ENCODE data around the gene CYSLTR2. TPM values are rescaled to one million over a fixed set of nuclear protein-coding genes. Genes with fewer than 3 reads are reported as not detected.
A peak's percentile ranks its signal among the peaks of the same experiment; 100 is the strongest.

Gene CYSLTR2
- total RNA-seq, 1 experiment from 2014 or later = not detected

DNA sequence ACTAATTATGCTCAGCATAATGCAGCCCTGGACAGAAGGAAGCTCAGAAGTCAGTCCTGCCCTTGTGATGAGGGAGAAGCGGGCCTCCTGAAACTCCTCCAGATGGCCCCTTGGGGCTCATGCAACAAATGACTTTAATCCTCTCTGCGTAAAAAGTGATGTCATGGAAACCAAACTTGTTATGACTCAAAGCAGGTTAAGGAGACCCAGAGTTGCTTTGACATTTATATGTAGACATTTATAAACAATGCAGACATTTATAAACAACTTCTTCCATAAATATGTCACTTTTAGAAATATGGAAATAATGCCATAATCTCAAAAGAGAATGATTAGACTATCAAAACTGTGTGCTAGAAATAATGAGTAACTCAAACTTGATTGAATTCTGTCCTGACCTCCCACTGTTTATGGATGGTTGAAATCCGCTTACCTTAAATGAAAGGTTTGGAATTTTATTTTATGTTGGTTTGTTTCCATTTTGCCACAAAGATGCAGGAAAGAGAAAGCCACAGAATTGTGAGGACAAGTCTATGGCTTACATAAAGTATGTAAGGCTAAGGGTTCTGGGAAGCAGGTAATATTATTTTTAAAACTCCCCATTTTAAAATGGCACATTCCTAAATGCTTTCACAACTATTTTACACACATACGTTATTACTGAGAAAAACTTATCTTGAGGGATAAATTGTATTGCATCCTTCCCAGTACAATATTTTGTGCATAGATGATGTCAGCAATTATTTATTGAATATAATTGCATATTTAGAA lies 73.7 kb downstream of the CYSLTR2 start:
- Mint-ChIP-seq H3K36me3 (ENCODE audit: insufficient read depth, unreplicated experiment) (no peaks in the 10 kb centered on the region), H3K27ac (ENCODE audit: unreplicated experiment) (no peak overlapping the region), H3K4me1 (ENCODE audit: low read depth, unreplicated experiment) (no peaks in the 10 kb centered on the region), H3K9me3 (ENCODE audit: low read depth, unreplicated experiment) (peaks cover 3% of the 10 kb centered on the region), H3K27me3 (ENCODE audit: unreplicated experiment) (no peaks in the 10 kb centered on the region), H3K4me3 (ENCODE audit: low read depth, unreplicated experiment) (no peak overlapping the region)
- no peak for DNase-seq
- CTCF ChIA-PET = no interaction called here
- TF ChIP-seq, protein P1, sequence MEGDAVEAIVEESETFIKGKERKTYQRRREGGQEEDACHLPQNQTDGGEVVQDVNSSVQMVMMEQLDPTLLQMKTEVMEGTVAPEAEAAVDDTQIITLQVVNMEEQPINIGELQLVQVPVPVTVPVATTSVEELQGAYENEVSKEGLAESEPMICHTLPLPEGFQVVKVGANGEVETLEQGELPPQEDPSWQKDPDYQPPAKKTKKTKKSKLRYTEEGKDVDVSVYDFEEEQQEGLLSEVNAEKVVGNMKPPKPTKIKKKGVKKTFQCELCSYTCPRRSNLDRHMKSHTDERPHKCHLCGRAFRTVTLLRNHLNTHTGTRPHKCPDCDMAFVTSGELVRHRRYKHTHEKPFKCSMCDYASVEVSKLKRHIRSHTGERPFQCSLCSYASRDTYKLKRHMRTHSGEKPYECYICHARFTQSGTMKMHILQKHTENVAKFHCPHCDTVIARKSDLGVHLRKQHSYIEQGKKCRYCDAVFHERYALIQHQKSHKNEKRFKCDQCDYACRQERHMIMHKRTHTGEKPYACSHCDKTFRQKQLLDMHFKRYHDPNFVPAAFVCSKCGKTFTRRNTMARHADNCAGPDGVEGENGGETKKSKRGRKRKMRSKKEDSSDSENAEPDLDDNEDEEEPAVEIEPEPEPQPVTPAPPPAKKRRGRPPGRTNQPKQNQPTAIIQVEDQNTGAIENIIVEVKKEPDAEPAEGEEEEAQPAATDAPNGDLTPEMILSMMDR (IDR thresholded peaks at IDR 0.05; ENCODE audit: unreplicated experiment) = no peak
- no TSS peak for BruUV-seq (replicated peaks)
- intact Hi-C loops (cut with micrococcal nuclease; ENCODE audit: unreplicated experiment) = no loop called here

DNA sequence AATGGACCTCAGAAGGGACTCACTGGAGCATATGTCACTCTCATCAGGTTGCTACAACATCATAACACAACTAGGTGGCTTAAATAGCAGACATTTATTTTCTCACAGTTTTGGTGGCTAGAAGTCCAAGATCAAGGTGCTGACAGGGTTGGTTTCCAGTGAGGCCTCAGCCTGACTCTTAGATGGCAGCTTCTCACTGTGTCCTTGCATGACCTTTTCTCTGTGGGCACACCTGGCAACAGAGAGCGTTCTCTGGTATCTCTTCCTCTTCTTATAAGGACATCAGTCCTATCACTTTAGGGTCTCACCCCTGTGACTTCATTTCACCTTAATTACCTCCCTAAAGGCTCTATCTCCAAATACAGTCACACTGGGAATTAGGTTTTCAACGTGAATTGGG lies 74.5 kb downstream of the CYSLTR2 start:
- no peaks in the 10 kb centered on the region for H3K36me3 Mint-ChIP-seq (ENCODE audit: insufficient read depth, unreplicated experiment)
- no peaks in the 10 kb centered on the region for H3K4me1 Mint-ChIP-seq (ENCODE audit: low read depth, unreplicated experiment)
- no TSS peak for BruUV-seq (replicated peaks)
- H3K27ac Mint-ChIP-seq (ENCODE audit: unreplicated experiment) = no peak overlapping the region
- H3K4me3 Mint-ChIP-seq (ENCODE audit: low read depth, unreplicated experiment) = no peak overlapping the region
- DNase-seq = no peak
- intact Hi-C loops (cut with micrococcal nuclease; ENCODE audit: unreplicated experiment) = no loop called here
- TF ChIP-seq, protein P1 (IDR thresholded peaks at IDR 0.05; ENCODE audit: unreplicated experiment) = no peak
- peaks cover 3% of the 10 kb centered on the region for H3K9me3 Mint-ChIP-seq (ENCODE audit: low read depth, unreplicated experiment)
- no peaks in the 10 kb centered on the region for H3K27me3 Mint-ChIP-seq (ENCODE audit: unreplicated experiment)
- CTCF ChIA-PET = no interaction called here

DNA sequence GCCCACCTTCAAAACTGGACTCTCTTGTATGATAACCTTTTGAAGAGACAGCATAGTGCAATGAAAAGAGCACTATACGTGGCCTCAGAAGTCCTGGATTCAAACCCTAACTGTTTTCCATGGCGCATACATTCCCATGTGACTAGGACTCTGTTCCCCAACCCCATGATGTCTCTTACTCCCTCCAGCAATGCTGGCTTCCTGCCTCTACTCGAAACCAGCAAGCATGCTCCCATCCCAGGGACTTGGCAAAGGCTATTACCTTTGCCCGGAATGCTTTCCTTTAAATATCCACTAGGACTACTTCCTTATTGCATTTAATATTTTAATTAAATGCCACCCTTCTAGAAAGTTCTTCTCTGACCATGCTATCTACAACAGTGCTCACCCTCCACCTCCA lies 75.1 kb downstream of the CYSLTR2 start:
- intact Hi-C loops (cut with micrococcal nuclease; ENCODE audit: unreplicated experiment) = no loop called here
- Mint-ChIP-seq H3K9me3 (ENCODE audit: low read depth, unreplicated experiment) (peaks cover 3% of the 10 kb centered on the region), H3K4me1 (ENCODE audit: low read depth, unreplicated experiment) (no peaks in the 10 kb centered on the region), H3K36me3 (ENCODE audit: insufficient read depth, unreplicated experiment) (no peaks in the 10 kb centered on the region), H3K27ac (ENCODE audit: unreplicated experiment) (no peak overlapping the region), H3K27me3 (ENCODE audit: unreplicated experiment) (no peaks in the 10 kb centered on the region), H3K4me3 (ENCODE audit: low read depth, unreplicated experiment) (no peak overlapping the region)
- CTCF ChIA-PET = no interaction called here
- DNase-seq = no peak
- TF ChIP-seq, protein P1 (IDR thresholded peaks at IDR 0.05; ENCODE audit: unreplicated experiment) = no peak
- BruUV-seq (replicated peaks) = no TSS peak

DNA sequence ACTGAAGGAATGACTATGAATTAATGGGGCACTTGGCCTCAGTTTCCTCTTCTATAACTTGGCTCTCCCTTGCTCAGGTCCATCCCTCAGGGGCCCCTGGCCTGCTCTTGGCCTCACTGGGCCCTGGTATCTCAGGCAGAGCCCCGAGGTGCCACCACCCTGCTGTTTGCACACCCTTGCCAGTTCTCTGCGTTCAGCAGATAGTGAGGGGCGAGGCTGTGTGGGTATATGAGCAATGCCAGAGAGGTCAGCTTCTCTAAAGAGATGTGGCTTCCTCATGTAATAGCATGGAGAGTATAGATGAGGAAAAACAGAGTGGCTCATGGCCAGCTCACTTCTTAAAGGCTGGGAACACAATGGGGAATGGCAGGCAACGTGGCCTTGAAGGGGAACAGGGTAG lies 76.1 kb downstream of the CYSLTR2 start:
- DNase-seq = peak; percentile 2
- Mint-ChIP-seq H3K27me3 (ENCODE audit: unreplicated experiment) (no peaks in the 10 kb centered on the region), H3K4me1 (ENCODE audit: low read depth, unreplicated experiment) (no peaks in the 10 kb centered on the region), H3K9me3 (ENCODE audit: low read depth, unreplicated experiment) (no peaks in the 10 kb centered on the region), H3K36me3 (ENCODE audit: insufficient read depth, unreplicated experiment) (no peaks in the 10 kb centered on the region), H3K27ac (ENCODE audit: unreplicated experiment) (no peak overlapping the region), H3K4me3 (ENCODE audit: low read depth, unreplicated experiment) (no peak overlapping the region)
- BruUV-seq (replicated peaks) = no TSS peak
- CTCF ChIA-PET = no interaction called here
- TF ChIP-seq, protein P1 (IDR thresholded peaks at IDR 0.05; ENCODE audit: unreplicated experiment) = no peak
- intact Hi-C loops (cut with micrococcal nuclease; ENCODE audit: unreplicated experiment) = no loop called here

Measured in Calu3 (cell line).